Spleen (tissue), 11 donors: ENCODE results near the gene CREM. TPM values are rescaled to one million over a fixed set of nuclear protein-coding genes. Genes with fewer than 3 reads are reported as not detected.

Experiments
- DNase-seq: peaks from one replicate; pipeline ENCODE4 v3.0.0-alpha.2; 2020
- H3K27ac ChIP-seq, 8 donors: fragments of 200-600 bp; sonication (generic) in 7 of 8; 1 replicate in 4 of 8; 2 replicates in 4 of 8; pipeline versions ENCODE4 v1.5.0 to v1.8.0; 2016 to 2021; ENCODE audit warnings: inconsistent platforms in 4 of 8, mild to moderate bottlenecking in 4 of 8, moderate library complexity in 1 of 8
- H3K27me3 ChIP-seq, 7 donors: fragments of 200-600 bp; sonication (generic) in 6 of 7; replicated peaks in 1 of 7; 1 replicate in 4 of 7; 2 replicates in 3 of 7; pipeline versions ENCODE4 v1.5.0 to v1.8.0; 2016 to 2021; ENCODE audit warnings: inconsistent platforms in 3 of 7, mild to moderate bottlenecking in 1 of 7
- H3K36me3 ChIP-seq, 6 donors: fragments of 200-600 bp; sonication (generic) in 5 of 6; 1 replicate in 4 of 6; 2 replicates in 2 of 6; pipeline versions ENCODE4 v1.5.0 to v1.8.0; 2016 to 2021; ENCODE audit warnings: inconsistent platforms in 2 of 6
- H3K4me1 ChIP-seq, 6 donors: fragments of 200-600 bp; sonication (generic) in 5 of 6; 1 replicate in 3 of 6; 2 replicates in 3 of 6; pipeline versions ENCODE4 v1.5.0 to v1.8.0; 2016 to 2021; ENCODE audit warnings: inconsistent platforms in 3 of 6
- H3K4me3 ChIP-seq, 8 donors: fragments of 200-600 bp; sonication (generic) in 7 of 8; 1 replicate in 4 of 8; 2 replicates in 4 of 8; pipeline versions ENCODE4 v1.5.0 to v1.8.0; 2016 to 2021; ENCODE audit warnings: inconsistent platforms in 4 of 8, mild to moderate bottlenecking in 4 of 8, moderate library complexity in 2 of 8
- H3K9me3 ChIP-seq, 8 donors: fragments of 200-600 bp; sonication (generic) in 7 of 8; 1 replicate in 4 of 8; 2 replicates in 4 of 8; pipeline versions ENCODE4 v1.5.0 to v1.8.0; 2016 to 2021; ENCODE audit warnings: inconsistent platforms in 4 of 8
- CTCF ChIP-seq, 11 experiments: fragments of 200-600 bp in 7 of 11; fragments of 450-650 bp in 4 of 11; sonication (generic) in 4 of 11; IDR thresholded peaks in 8 of 11; conservative IDR thresholded peaks in 3 of 11; 1 replicate in 7 of 11; 2 replicates in 4 of 11; pipeline versions ENCODE4 v1.4.0 to v1.8.0; 2016 to 2021; ENCODE audit warnings: antibody characterized with exemption in 11 of 11, inconsistent platforms in 4 of 11, mild to moderate bottlenecking in 1 of 11
- POLR2A ChIP-seq, 3 donors: fragments of 450-650 bp; IDR thresholded peaks; one replicate each; pipeline ENCODE4 v1.5.1; 2017; ENCODE audit warnings: antibody characterized with exemption in 3 of 3, mild to moderate bottlenecking in 1 of 3
- POLR2AphosphoS5 ChIP-seq, 3 donors: sonication (generic); formaldehyde crosslinking; IDR thresholded peaks; one replicate each; pipeline ENCODE4 v1.5.1; 2017; ENCODE audit warnings: antibody characterized with exemption in 3 of 3
- WGBS, 5 donors: extraction: QIAGEN DNeasy Blood & Tissue Kit in 3 of 5; methylation state at CpG; one replicate each; pipeline versions ENCODE4 v1.1.5 to v1.1.7; 2013 to 2018; 5-methylcytosine and 5-hydroxymethylcytosine counted together
- intact Hi-C: fragments of 100-400 bp; cut with DNase I; formaldehyde crosslinking; loops from one replicate; pipeline ENCODE4 v1.15.0; 2023; ENCODE audit warnings: low total_unique reads
- microRNA-seq, 3 donors: library from miRNA; unstranded; fragments of <30 nt; microRNA quantifications; one replicate each; pipeline versions ENCODE4 to v1.1.0, GENCODE V29; 2019 to 2020
- polyA plus RNA-seq, 3 donors: library from polyadenylated mRNA; stranded (reverse); fragments of 200-250 nt; gene quantifications; one replicate each; pipeline ENCODE4 v1.2.1, GENCODE V29; 2013
- small RNA-seq, 4 donors: library from RNA; depleted of rRNA; stranded (forward); fragments of <200 nt; gene quantifications; one replicate each; pipeline ENCODE3, GENCODE V24; 2016
- total RNA-seq, 7 donors: library from RNA; depleted of rRNA in 3 of 7; stranded (reverse); fragments of >200 nt in 3 of 7; fragmentation: NEBNext Ultra II Directional in 4 of 7; extraction: Animal tissue kit (Norgen Biotek cat#: 25700) in 4 of 7; gene quantifications; one replicate each; pipeline versions ENCODE4 v1.1.0 to v1.2.1, GENCODE V29; 2016 to 2021
- donor health status: healthy with polysubstance abuse.
- donor health status: DM: no; HTN: no; CAD: no; lungs with moderate emphysema.
- donor health status: DM: no; HTN: no; CAD: no.
- donor health status: Bipolar disorder and iron deficiency.
- donor health status: healthy.
- donor health status: DM: no; HTN: no; CAD: no.
- donor health status: DM: yes; HTN: yes; CAD: no.

Gene CREM
- total and polyA plus RNA-seq, 10 donors, result 24.8 to 65.4 (median 41.2) TPM

GRCh38 chr10:35262436-35262835 is 135.8 kb downstream of the CREM start:
- intact Hi-C loops, result no loop called here
- Histone ChIP-seq H3K4me1 (no peaks in the 10 kb centered on the region), H3K27me3 (no peaks in the 10 kb centered on the region), H3K27ac (no peak overlapping the region), H3K9me3 (peaks cover 0 to 13% (median 9%) of the 10 kb centered on the region in 8 donors), H3K4me3 (no peak overlapping the region), H3K36me3 (no peaks in the 10 kb centered on the region)
- no peak for DNase-seq
- 93 to 100% (median 99%) methylated on average over 5 of the region's 5 CpGs for WGBS, 5 donors
- TF ChIP-seq POLR2A (IDR thresholded peaks at IDR 0.05), result no peak
- no peak for TF ChIP-seq CTCF (IDR thresholded peaks at IDR 0.05 in 8 of 11, conservative IDR thresholded peaks at IDR 0.05 in 3 of 11)
- TF ChIP-seq POLR2AphosphoS5 (IDR thresholded peaks at IDR 0.05), result no peak

Small RNA genes within 50 kb of the gene (microRNA-seq; reads per million reads assigned to microRNA genes)
- gene MIR3611, result 1.8 to 4.6 (median 3.1) reads per million in 3 donors

Small RNA genes within 50 kb of the gene (small RNA-seq; reads per million reads assigned to genes)
- 0 to 0.07 (median 0.03) reads per million in 4 donors for gene MIR3611
- 0 reads per million in 4 donors for gene RNU6-1167P
- 0 reads per million in 4 donors for gene RNU6-794P
- 0 reads per million in 4 donors for gene RNU7-77P

Other genes starting within 250 kb of the CREM start
- gene CUL2, start 36.5 kb upstream of the CREM start, total RNA-seq, result 10 to 100 TPM; 20.1 to 37.5 (median 29.3) TPM
- gene CUL2, start 36.5 kb upstream of the CREM start, polyA plus RNA-seq, result 10 to 100 TPM in 1 of 3 donors, 1 to 10 TPM in 2; 7.8 to 12.9 (median 9.2) TPM
- gene CCNY, start 209.7 kb downstream of the CREM start, total RNA-seq, result 10 to 100 TPM; 40.1 to 83.1 (median 55.2) TPM
- gene CCNY, start 209.7 kb downstream of the CREM start, polyA plus RNA-seq, result 10 to 100 TPM; 21.1 to 32.1 (median 26.5) TPM